Psoas muscle (tissue), 8 donors: ENCODE measurements around the gene PWWP2B. TPM values are rescaled to one million over a fixed set of nuclear protein-coding genes. Genes with fewer than 3 reads are reported as not detected.

ENCODE experiments used
- ATAC-seq, 4 donors: fragments of 200-7000 bp; cut with Tn5 transposase; one replicate each; pipeline ENCODE4 v1.9.1; 2020; ENCODE audit warnings: moderate library complexity in 3 of 4, mild to moderate bottlenecking in 2 of 4
- DNase-seq, 2 donors: peaks; one replicate each; pipeline ENCODE4 v3.0.0-alpha.2; 2020
- H3K27ac ChIP-seq: fragments of 200-600 bp; one replicate; pipeline ENCODE4 v1.8.0; 2022
- H3K27me3 ChIP-seq, 3 donors: fragments of 200-600 bp in 1 of 3; one replicate each; pipeline versions ENCODE4 v1.6.1 to v1.8.0; 2013 to 2022; ENCODE audit warnings: low read length in 2 of 3, mild to moderate bottlenecking in 2 of 3, moderate library complexity in 1 of 3; ENCODE audit not compliant: insufficient read depth in 3 of 3
- H3K36me3 ChIP-seq, 2 donors: fragments of 200-600 bp in 1 of 2; one replicate each; pipeline versions ENCODE4 v1.6.1 to v1.8.0; 2013 to 2022; ENCODE audit warnings: low read depth in 1 of 2, mild to moderate bottlenecking in 1 of 2, moderate library complexity in 1 of 2; ENCODE audit not compliant: insufficient read depth in 1 of 2
- H3K4me1 ChIP-seq: fragments of 200-600 bp; one replicate; pipeline ENCODE4 v1.8.0; 2022
- H3K4me3 ChIP-seq: fragments of 200-600 bp; one replicate; pipeline ENCODE4 v1.8.0; 2022; ENCODE audit warnings: mild to moderate bottlenecking
- H3K9me3 ChIP-seq: fragments of 200-600 bp; one replicate; pipeline ENCODE4 v1.8.0; 2022
- CTCF ChIP-seq: fragments of 200-600 bp; IDR thresholded peaks from one replicate; pipeline ENCODE4 v1.8.0; 2022; ENCODE audit warnings: antibody characterized with exemption
- WGBS, 3 donors: extraction: QIAGEN DNeasy Blood & Tissue Kit; methylation state at CpG; one replicate each; pipeline versions ENCODE4 v1.1.6 to v1.1.7; 2013; 5-methylcytosine and 5-hydroxymethylcytosine counted together
- intact Hi-C, 2 donors: fragments of 100-400 bp; cut with DNase I; formaldehyde crosslinking; loops; one replicate each; pipeline versions ENCODE4 v1.11.0 to v1.14.2; 2022
- polyA plus RNA-seq, 3 donors: library from polyadenylated mRNA; stranded (reverse); fragments of 200-250 nt; gene quantifications; one replicate each; pipeline ENCODE4 v1.2.3, GENCODE V29; 2013
- total RNA-seq, 4 donors: library from RNA; stranded (reverse); fragmentation: NEBNext Ultra II Directional in 2 of 4; extraction: Animal tissue kit (Norgen Biotek cat#: 25700) in 2 of 4; gene quantifications; one replicate each; pipeline versions ENCODE4 v1.2.1 to v1.2.4, GENCODE V29; 2021 to 2023
- donor health status: healthy with polysubstance abuse.
- donor health status: DM: no; HTN: no; CAD: no; lungs with moderate emphysema.
- donor health status: Bipolar disorder and iron deficiency.
- donor health status: healthy.
- donor health status: DM: yes; HTN: yes; CAD: no.
- donor health status: DM: no; HTN: no; CAD: no.
- donor health status: DM: no; HTN: no; CAD: no.
- donor health status: DM: yes; HTN: yes; CAD: no.

PWWP2B gene
- total and polyA plus RNA-seq, 7 donors = 14.5 to 35.2 (median 22.2) TPM

GRCh38 chr10:132427939-132428367, 31.0 kb downstream of the PWWP2B start:
- Histone ChIP-seq H3K27ac (no peak overlapping the region), H3K4me1 (peaks cover 4% of the 10 kb centered on the region), H3K9me3 (no peaks in the 10 kb centered on the region), H3K27me3 (no peaks in the 10 kb centered on the region), H3K36me3 (no peaks in the 10 kb centered on the region), H3K4me3 (no peak overlapping the region)
- WGBS, 3 donors = 96 to 100% (median 98%) methylated on average over 2 of the region's 2 CpGs
- TF ChIP-seq CTCF = no peak
- ATAC-seq = no peak
- intact Hi-C loops = no loop called here
- no peak for DNase-seq

- no peak for TF ChIP-seq CTCF
- intact Hi-C loops = no loop called here
- no peaks in the 10 kb centered on the region for H3K27me3 ChIP-seq
- WGBS, 3 donors = 58 to 72% (median 69%) methylated on average over 11 of the region's 11 CpGs
- no peak overlapping the region for H3K4me3 ChIP-seq
- peaks cover 4% of the 10 kb centered on the region for H3K4me1 ChIP-seq
- H3K27ac ChIP-seq = no peak overlapping the region
- DNase-seq (no peak), ATAC-seq (no peak)
- H3K9me3 ChIP-seq = no peaks in the 10 kb centered on the region
- H3K36me3 ChIP-seq = no peaks in the 10 kb centered on the region
These were observed 31.5 kb downstream of the PWWP2B start for GRCh38 chr10:132428486-132428995.

GRCh38 chr10:132429281-132430230, 32.6 kb downstream of the PWWP2B start:
- Histone ChIP-seq H3K27me3 (no peaks in the 10 kb centered on the region), H3K9me3 (no peaks in the 10 kb centered on the region), H3K4me1 (no peaks in the 10 kb centered on the region), H3K27ac (no peak overlapping the region), H3K36me3 (no peaks in the 10 kb centered on the region), H3K4me3 (no peak overlapping the region)
- peak in 1 of 4 donors; percentile 8 for ATAC-seq
- no peak for TF ChIP-seq CTCF
- WGBS, 3 donors = 54 to 65% (median 56%) methylated on average over 17 to 18 of the region's 18 CpGs
- DNase-seq = no peak
- intact Hi-C loops = no loop called here

- H3K9me3 ChIP-seq = no peaks in the 10 kb centered on the region
- no peaks in the 10 kb centered on the region for H3K36me3 ChIP-seq
- 83 to 96% (median 90%) methylated on average over 8 of the region's 8 CpGs for WGBS, 3 donors
- intact Hi-C loops = no loop called here
- H3K27ac ChIP-seq = no peak overlapping the region
- no peaks in the 10 kb centered on the region for H3K4me1 ChIP-seq
- no peak overlapping the region for H3K4me3 ChIP-seq
- ATAC-seq (no peak), DNase-seq (no peak)
- TF ChIP-seq CTCF = no peak
- H3K27me3 ChIP-seq = no peaks in the 10 kb centered on the region
These were observed 33.3 kb downstream of the PWWP2B start for GRCh38 chr10:132430231-132430743.
